Caki2 (cell line): ENCODE results near the gene TSHZ1. TPM values are rescaled to one million over a fixed set of nuclear protein-coding genes. Genes with fewer than 3 reads are reported as not detected.

Experiments
- DNase-seq: peaks from one replicate; pipeline ENCODE4 v3.0.0-alpha.2; 2015; ENCODE audit warnings: low read depth
- in situ Hi-C: cut with HindIII; loops from 2 replicates; pipeline ENCODE4 v1.10.0; 2016; ENCODE audit warnings: low sequenced_read_pairs, low pct_unique_long_range_greater_than_20kb, mixed read lengths
- total RNA-seq: library from RNA; depleted of rRNA; stranded (reverse); fragments of >200 nt; shearing (Covaris generic); gene quantifications from 2 replicates; pipeline ENCODE4 v1.2.3, GENCODE V29; 2014; ENCODE audit warnings: low replicate concordance

Gene TSHZ1
- total RNA-seq, 1 experiment from 2014 or later: 10.4 TPM

DNA sequence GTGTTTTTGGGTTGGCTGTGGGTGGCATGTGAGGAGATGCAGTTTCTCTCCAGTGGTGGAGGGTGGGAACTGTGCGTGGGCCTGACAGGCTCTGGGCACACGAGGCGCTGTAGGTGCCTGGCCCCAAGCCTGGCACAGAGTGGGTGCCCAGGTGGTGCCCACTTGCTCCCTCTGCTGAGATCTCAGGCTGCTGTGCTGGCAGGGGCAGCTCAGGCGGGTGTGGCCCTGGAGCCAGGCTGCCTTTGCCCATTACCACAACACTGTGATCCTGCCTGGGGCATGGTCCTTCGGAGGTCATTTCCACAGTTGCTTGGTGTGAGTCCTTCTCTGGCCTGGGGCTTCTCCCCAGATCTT lies 20.4 kb downstream of the TSHZ1 start:
- in situ Hi-C loops: no loop called here
- DNase-seq: no peak

DNA sequence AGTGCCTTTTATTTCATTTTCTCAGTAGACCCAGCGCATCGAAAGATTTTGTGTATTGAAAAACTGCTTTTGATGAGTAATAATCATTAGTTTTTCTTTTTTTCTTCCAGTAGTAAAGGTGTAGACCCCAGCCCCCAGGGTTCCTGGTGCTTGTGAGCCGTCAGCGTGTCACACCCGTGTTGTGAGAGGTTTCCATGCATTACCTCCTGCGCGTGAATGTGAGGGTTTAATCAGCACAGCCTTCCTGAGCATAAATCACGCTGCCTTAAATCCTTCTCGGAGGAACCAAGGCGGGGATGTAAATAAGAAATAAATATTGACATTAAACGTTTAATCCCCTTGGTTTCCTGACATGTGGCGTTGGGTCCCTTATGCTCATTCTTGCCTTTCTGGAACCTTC lies 24.3 kb downstream of the TSHZ1 start:
- in situ Hi-C loops: no loop called here
- no peak for DNase-seq

DNA sequence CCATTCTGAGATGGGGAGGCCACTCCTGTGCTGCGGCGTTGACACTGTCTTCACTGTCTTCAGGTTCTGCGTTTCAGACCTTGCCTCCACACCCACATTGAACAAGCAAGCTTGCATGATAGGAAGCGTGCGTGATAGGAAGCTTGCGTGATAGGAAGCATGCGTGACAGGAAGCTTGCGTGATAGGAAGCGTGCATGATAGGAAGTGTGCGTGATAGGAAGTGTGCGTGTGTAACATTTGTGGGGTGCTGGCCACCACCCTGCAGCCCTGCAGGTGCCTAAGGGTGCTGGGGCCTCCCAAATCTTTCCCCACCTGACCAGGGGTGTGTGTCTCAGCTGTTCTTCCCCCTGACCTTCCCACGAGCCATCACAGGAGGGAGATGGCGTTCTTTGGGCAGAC lies 25.3 kb downstream of the TSHZ1 start:
- no peak for DNase-seq
- in situ Hi-C loops: no loop called here

DNA sequence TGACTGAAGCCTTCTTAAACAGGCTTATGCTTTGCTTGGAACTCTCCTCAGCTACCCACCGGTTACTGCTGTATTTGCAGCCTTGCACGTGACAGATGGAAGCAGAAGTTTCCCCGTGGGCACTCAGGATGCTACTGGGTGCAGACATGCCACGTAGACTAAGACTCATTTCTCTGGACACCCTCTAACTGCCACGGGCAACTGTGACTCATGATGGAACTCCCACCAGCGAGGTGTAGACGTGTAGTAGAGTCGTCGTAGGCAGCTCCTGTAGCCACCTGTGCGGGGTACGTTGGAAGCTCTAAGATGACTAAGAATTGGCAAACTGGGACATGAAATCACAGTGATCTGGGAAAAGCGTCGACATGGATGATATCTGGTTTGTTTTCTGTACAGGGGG lies 27.5 kb downstream of the TSHZ1 start:
- DNase-seq: no peak
- in situ Hi-C loops: no loop called here

DNA sequence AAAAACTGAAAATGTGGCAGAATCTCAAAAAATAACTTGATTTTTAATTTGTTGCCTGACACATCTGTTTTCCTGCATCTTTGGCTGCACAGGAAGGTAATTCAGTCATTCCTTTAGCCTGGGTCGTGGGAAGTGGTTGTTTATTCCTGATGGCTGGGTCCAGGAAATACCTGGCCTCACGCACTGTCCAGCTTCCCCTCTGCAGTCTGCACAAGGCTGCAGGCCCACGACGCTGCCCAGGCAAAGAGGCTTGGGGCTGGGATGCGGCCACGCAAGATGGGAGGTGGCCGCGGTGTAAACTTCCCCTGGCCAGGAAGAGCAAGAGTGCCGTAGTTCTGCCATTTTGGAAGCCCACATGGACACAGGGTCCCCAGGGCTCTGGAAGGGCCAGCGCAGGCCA lies 28.2 kb downstream of the TSHZ1 start:
- in situ Hi-C loops: no loop called here
- DNase-seq: no peak

DNA sequence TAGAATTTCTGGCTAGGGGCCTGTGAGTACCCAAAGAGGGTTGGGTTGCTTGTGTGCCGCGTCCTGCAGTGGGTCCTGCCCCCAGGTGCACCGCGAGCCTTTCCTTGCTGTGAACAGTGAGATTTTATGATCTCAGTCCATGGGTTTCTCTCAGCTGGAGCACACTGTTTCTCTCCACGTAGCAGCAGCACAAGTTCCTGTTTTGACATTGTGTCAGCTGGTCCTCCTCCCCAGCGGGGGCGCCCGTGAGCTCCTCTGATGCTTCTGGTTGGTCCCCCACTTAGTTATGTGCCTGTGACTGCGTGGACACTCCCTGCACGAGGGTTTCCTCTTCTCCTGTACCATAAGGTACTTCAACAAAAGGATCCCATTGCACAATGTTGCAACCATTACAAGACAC lies 29.8 kb downstream of the TSHZ1 start:
- DNase-seq: no peak
- in situ Hi-C loops: no loop called here

DNA sequence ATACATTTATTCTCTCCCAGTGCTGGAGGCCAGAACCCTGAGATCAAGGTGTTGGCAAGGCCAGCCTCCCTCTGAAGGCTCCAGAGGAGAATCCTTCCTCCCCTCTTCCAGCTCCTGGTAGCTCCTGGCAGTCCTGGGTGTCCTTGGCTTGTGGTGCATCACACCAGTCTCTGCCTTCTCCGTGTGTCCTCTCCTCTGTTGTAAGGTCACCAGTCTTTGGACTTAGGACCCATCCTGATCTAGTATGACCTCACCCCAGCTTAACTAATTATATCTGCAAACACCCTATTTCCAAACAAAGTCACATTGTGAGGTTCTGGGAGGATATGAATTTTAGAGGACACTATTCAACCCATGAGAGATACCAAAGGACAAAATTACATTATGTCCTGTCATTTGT lies 31.1 kb downstream of the TSHZ1 start:
- in situ Hi-C loops: no loop called here

DNA sequence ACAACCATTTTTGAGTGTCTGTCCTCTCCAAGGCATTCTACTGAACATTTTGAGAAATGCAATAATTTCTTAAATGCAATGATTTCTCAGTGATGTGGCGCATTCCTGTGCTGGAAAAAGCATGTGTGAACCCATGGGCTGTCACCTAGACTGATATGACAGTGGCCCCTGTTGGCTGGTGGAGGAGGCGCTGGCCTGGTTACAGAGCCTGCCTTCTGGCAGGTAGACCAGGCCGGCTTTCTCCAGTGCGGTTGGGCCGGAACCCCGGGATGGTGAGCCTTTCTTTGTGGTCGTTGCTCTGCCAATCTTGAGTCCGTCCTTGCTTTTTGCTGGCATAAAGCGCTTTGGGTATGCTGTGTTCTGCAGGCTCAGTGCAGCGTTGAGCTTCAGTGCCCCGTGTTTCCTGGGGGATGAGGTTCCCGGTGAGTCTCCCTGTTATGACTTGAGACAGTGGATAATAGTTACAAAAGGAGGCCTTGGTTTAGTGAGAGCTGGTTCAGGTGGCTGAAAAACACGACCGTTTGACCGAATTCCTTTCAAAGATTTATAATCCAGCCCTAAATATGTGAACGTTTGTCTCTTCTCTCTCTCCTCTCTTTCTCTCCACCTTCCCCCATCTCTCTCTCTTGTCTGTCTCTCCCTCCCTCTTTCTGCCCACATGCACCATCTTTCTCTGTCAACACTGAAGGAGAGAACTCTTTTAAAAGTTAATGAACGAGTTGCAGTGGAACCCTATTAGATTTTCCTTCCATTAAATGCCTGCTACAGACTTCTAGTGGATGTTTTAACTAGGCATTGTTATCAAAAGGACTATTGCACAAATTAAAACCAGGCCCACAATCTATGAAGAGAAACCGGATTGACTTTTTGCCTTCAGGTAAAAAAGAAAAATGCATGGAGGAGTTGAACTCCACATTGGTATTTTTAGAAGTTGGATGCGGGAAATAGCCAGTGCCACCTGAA lies 34.0 kb downstream of the TSHZ1 start:
- DNase-seq: no peak
- in situ Hi-C loops: no loop called here

More for the DNA sequence above, 31.1 kb downstream of the TSHZ1 start:
- DNase-seq: no peak

DNA sequence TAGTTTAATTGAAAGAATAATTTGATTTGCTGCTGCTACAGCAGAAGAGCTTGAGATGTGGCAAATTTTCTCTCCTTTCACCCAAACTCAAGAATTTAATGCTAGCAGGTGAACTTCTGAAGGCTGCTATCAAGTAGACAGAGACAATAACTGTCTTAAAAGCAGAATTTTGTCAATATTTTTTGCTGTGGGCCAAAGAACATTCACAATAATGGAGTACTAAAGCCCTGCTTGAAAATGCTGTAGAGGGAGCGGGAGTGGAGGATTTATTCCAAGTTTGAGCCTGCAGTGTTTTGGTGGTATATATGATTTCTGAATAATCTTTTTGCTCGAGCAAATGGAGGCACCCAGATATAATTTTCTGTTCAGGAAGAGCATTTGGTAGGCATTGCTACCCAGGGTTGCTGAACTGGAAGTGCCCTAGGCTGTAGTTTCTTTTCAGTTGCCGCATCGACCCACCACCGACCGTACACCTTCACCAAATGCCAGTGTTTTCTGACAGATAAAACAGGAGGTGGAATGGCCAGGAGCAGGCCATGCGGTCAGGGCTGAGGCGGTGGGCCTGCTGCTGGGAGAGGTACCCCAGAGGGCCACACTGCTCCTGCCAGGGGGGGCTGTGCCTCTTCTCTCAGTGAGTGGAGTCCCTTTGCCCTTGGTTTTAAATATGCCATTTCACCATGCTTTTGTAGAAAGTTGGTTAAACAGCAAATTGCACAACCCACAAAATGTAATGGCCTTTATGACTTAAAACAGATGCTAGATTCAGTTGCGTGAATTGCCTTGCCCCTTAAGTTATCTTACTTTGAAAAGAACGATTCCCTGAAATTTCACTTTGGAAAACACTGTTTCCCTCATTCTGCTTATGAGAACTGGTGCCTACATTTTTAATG lies 36.4 kb downstream of the TSHZ1 start:
- in situ Hi-C loops: no loop called here

DNA sequence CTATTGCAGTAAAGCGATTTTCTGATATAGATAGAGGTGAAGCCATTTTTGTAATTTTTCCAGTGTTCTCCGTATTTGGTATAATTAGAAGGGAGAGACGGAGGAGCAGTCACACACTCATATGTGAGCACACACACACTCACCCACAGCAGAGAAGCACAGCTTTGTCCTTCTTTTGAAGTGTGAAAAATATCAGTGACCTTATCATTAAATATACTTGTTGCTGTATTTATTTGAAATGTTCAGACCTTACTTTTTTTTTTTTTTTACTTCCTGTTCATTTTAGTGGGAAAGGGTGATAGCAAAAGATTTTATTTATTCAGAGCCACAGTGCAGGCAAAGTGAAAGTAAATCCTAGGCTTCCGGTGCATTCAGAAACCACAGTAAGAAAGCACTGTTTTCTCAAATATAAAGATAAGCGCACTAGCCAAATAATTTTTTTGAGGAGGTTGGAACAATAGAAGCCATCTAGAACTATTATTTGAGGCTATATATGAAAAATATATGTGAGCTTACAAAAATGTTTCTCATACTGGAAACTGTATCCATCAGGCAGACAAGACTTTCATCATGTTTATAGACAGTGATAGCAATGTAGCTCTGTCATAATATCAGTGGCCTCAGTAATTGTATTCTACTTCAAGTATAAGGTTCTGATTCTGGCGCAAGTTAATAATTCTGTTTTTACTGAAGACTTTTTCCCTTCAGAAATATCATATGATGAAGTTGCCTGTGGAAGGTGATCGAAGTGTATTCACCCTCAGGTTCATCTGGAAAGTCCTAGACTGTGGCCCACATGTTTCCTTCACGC lies 37.2 kb downstream of the TSHZ1 start:
- no peak for DNase-seq
- in situ Hi-C loops: no loop called here

More for the DNA sequence above, 36.4 kb downstream of the TSHZ1 start:
- DNase-seq: no peak

DNA sequence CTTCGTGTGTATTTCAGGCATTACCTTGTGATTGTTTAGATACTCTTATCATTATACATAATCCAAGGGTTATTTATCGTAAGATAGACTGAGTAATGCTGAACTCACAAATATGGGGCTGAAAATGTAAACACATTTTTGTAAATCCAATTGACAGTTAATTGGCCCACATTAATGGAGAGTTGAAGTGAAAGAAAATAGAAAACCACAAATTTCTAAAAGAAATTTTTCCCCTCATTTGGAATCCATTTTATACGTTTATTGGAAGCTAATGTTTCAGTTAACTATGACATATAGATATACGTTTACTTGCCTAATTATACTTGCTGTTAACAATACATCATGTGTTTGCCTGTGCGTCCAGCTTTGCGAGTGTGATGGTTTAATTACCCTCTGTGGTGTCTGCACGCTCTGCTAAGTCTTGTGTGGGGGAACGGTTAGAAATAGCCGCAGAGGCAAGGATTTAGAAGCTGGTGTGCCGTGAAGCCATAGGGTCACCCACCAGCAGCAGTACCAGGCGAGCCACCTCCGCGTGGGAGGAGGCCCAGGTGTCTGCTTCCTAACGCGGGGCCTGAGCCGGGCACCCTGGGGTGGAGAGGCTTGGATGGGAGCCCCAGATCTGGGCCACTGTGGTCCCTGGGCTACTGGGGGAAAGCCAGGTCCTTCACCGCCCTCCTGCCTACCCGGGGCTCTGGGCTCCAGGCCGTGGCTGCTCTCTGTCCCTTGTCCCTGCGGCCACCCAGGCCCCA lies 38.0 kb downstream of the TSHZ1 start:
- in situ Hi-C loops: no loop called here
- DNase-seq: no peak

DNA sequence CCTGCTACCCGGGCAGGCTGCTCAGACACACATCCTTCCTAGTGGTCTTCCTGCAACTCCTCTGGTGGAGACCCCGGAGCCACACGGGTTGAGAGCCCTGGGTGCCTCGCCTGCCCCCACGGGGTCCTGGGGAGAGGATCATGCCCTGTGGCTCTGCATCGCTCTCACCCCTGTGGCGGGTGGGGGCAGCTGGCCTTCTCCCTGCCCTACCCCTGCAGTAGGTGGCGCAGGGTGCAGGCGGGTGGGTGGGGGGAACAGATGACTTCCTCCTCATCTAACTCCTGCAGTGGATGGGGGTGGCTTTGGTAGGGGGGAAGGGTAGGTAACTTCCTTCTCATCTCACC lies 38.5 kb downstream of the TSHZ1 start:
- in situ Hi-C loops: no loop called here
- DNase-seq: no peak

DNA sequence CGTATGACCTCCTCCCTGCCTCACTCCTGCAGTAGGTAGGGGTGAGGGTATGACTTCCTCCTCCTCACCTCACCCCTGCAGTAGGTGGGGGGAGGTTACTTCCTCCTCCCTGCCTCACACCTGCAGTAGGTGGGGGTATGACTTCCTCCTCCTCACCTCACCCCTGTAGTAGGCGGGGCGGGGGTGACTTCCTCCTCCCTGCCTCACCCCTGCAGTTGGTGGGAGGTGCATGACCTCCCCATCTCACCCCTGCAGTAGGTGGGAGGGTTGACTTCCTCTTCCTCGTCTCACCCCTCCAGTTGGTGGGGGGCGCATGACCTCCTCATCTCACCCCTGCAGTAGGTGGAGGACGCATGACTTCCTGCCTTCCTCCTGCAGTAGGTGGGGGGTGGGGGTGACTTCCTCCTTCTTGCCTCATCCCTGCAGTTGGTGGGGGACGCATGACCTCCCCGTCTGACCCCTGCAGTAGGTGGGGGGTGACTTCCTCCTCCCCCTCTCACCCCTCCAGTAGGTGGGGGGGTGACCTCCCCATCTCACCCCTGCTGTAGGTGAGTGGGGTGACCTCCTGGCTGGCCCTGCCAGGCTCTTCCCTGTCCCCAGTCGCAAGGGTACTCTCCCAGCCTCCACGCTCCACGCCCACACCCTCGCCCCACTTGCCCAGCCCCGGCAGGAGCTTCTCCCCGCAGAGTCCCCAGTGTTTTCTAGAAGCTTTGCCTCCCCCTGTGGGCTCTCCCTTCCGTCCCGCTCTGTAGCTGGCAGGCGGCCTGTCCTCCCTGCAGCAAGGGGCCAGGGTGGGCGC lies 39.3 kb downstream of the TSHZ1 start:
- no peak for DNase-seq
- in situ Hi-C loops: no loop called here

DNA sequence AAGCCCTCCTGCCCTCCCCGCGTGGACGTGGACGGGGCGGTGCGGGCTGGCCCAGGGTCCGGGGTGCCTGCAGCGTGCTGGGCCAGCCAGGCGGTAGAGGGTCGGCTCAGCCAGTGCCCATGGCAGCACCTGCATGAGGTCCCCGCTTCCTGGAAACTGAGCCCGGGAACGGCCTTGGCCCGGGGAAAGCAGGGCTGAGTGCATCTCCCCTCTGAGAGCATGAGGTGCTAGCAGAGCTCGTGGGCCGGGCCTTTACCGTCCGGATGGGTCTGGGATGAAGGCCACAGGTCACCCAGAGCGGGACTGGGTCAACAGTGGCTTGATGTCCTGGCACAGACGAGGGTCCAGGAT lies 39.8 kb downstream of the TSHZ1 start:
- no peak for DNase-seq
- in situ Hi-C loops: no loop called here

DNA sequence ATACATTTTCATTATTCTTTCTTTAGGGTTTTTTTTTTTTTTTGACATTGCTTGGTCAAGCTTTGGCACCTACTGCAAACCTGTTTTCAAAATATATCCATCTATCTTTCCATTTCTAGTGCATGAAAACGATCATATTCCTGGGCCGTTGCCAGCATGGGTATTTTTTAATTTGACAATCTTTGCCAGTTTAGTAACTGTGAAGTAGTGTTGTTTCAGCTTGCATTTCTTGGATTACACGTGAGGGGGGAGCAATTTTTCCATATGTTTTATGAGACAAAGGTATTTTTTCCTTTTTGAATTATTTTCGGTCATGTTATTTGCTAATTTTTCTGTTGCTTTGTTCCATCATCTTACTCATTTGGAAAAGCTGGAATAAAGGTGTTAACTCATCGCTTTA lies 40.9 kb downstream of the TSHZ1 start:
- DNase-seq: no peak
- in situ Hi-C loops: no loop called here

DNA sequence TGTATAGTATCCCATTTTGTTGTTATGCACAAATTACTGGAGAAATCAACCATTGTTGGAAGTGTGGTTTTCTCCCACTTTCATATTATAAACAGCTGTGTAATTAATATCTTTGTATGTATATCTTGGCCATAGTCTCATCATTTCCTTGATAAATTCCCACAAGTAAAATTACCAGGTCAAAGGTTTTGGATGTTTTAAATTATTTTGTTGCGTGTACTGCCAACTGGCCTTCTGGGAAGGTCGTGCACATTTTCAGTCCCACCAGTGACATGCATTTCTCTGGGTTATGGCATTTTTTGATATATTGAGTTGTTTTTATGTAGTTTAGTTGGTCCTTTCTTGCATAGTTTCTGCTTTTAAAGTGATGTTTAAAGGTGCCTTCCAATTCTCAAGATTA lies 41.5 kb downstream of the TSHZ1 start:
- no peak for DNase-seq
- in situ Hi-C loops: no loop called here

DNA sequence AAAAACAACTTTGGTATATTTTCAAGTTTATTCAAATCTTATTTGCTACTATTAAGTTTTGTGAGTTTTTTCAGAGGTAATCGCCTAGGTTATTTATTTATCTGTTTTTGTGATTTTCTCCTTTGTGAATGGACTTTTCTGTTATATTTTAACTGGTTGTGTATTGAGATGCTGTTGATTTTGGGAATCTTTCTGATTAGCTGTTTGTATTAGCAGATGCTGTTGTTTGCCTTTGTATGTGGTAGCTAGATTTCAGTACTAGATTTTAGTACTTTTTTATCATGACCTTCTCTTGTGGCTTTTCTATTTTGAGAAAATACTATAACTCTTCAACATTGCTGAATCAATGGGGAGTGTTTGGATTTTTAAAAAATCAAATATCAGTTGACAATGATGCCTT lies 42.4 kb downstream of the TSHZ1 start:
- no peak for DNase-seq
- in situ Hi-C loops: no loop called here
